ENCODE data around the gene SLF1.
"Not testable (repeated sequence)": the region's sequence is repeated elsewhere in the genome, so short reads cannot be mapped to it uniquely, and the experiment has no call there.

SLF1 gene

DNA sequence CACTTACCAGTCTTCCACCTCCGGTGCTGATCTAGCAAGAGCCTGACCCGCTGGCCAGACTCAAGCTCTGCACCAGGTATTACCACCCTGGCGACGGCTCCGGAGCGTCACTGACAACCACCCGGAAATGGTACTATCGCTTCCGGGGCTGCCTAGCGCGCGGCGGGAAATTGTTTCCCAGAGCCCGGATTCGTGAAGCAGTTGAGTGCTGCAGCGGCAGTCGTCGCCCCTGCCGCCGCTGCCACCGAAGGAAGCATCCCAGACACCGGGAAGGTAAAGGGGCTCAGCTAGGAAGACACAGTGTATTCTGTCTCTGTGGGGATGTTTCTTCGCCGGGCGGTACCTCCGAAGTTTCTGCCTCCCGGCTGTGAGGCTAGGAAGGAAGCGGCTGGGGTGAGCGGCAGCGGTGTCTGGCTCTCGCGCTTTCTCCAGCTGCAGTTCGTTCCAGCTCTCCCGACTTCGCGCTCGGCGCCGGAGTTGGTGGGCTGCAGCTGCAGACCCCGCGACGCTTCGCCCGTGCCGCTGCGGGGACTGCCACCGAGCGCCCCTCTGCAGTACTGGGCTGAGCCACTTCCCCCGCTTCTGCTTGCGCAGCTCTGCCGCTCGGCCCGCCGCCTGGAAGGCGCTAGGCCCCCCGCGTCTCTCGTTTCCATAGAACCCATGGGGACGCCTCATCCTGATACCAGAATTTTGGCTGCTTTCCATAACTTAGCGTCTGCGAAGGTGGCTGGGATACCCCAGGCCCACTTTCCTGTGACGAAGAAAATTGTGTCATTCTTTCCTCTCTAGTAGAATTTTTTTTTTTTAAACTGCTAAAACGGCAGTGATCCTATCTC is at the start of gene SLF1, which contains the start of gene KIAA0825:
TSS of gene SLF1 (plus strand) at position 177 of the 836 bp plus-strand sequence. CDS start 10,142 bp downstream, outside the sequence.
TSS of gene KIAA0825 (minus strand) at position 112 of the 836 bp plus-strand sequence. CDS start 81,478 bp downstream, outside the sequence.
- peak; percentile 81 for DNase-seq

DNA sequence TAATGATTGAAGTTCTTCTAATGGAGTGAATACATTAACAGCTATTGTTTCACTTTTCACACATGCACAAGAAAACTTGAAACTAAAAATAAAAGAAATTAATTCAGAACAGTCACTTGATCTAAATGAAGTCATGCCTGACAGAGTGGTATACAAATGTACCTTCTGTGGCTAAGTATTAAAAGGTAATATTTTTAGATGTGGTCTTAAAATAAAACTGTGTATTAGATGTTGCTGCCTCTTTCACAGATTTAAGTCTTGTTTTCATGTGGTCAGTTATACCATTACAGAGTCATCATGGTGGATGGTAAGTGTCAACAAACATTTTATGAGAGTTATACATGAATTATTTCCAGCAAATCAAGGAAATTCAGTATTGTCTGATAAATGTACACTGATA is 47.1 kb upstream of the SLF1 start:
- no peak for DNase-seq

DNA sequence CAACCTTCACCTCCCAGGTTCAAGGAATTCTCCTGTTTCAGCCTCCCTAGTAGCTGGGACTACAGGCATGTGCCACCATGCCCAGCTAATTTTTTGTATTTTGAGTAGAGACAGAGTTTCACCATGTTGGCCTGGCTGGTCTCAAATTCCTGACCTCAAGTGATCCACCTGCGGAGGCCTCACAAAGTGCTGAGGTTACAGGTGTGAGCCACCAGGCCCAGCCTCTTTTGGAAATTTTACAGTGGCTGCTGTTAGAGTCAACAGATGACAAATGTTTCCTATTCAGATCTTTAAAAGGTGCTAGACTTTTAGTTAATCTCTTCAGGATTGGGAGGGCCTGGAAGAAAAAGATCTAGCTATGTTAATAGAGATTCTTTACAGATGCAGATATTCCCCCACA is 45.1 kb upstream of the SLF1 start:
- DNase-seq, result not testable (repeated sequence)

DNA sequence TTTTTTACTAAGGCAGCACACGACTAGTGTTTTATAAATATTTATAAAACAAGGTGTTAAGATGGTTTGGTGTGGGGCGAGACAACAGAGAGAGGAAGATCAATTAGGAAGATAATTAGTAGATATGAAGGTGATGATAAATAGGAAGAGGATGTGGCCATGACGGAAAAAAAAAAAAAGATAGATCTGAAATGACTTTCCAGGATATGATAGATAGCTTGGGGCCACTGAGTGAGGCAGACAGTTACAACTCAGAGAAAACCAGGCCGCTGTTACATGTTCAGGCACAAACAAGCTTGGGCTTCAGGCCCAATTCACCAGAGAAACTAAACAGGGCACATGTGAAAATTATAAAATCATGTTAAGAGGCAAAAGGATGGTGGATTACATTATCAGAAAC is 43.3 kb upstream of the SLF1 start:
- DNase-seq, result no peak

DNA sequence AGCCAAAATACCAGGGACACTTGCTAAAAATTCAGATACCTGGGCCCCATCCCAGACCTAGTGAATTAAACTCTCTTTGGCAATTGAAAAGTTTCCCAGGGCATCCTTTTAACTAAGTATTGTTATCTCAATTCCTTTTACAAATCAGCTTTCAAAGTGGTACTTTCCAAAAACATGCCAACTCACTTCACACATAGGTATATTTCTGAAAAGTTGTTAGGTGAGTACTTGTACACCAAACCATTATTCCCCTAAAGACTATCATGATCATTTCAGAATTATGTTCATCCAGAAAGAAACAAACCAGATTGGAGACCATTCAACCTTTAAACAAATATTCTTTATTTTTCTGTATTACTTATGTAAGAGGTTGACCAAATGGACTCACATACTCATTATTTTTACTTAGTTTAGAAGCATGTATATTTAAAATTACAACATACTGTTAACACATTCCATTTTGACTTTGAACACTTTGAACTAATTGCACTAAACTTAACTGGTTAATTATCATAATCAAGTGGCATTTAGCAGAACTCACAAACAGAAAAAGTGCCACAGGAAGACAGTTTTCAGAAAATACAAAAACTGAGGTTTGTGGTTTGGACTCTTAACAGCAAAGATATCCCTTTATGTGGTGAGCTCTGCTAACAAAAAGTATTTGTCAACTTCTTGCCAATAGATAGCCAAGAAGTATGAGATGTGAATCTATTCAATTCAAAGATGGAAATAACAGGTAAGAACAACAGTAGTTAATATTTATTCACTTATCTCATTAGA is 40.8 kb upstream of the SLF1 start:
- no peak for DNase-seq

DNA sequence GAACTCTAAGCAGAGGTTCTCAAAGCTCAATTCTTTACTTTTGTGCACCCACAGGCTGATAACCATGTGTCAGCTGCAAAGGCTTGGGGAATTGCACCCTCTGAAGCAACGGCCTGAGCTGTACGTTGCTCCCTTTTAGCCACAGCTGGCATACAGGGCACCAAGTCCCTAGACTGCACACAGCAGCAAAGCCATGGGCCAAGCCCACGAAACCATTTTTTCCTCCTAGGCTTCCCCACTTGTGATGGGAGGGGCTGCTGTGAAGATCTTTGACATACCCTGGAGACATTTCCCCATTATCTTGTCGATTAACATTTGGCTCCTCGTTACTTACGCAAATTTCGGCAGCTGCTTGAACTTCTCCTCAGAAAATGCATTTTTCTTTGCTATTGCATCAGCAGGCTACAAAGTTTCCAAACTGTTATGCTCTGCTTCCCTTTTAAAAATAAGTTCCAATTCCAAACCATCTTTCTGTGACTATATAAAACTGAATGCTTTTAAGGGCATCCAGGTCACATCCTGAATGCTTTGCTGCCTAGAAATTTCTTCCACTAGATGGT is 23.1 kb upstream of the SLF1 start:
- DNase-seq, result no peak

DNA sequence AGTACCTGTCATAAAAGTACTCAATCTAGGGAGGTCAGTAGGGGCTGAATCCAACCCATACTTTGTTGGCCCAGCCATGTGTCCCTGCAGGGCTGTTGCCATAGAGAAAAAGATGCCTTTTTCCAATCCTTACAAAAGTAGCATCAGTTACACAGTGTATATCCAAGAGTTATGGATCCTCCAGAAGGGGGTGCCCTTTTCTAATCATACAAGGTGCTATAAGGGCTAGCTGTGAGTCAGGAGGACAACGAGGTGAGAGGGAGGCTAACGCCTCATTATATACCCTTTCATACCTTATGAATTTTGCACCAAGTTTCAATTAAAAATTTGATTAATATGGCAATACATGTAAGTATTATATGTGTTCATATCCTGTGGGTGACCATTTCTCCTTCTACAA is 4.9 kb upstream of the SLF1 start:
- no peak for DNase-seq

DNA sequence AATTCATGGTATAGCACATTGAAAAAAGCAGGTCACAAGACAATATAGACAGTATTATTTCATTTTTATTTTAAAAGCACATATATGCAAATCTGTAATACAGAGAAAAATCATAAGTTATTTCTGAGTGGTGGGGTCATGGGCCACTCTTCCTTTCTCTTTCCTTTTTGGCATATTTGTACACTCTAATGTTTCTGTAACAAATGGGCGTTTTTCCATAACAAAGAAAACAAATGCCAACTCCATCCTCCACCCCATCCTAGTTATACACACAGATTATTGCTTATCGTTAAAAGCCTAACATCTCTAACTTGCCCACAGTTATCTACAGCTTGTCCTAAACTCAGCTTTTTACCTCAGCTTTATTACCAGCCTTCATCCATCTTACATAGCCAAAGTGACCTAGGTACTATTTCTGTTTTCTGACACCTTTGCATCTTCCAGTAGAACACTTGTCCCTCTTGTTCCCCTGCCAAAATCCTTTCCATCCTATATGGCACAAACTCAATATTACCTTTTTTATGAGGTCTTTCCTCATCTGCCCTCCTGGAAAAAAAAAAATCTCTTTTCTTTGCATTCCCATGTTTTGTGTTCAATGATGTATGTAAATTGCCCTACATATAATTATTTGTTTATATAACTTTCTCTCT is 4.2 kb upstream of the SLF1 start:
- DNase-seq, result no peak

DNA sequence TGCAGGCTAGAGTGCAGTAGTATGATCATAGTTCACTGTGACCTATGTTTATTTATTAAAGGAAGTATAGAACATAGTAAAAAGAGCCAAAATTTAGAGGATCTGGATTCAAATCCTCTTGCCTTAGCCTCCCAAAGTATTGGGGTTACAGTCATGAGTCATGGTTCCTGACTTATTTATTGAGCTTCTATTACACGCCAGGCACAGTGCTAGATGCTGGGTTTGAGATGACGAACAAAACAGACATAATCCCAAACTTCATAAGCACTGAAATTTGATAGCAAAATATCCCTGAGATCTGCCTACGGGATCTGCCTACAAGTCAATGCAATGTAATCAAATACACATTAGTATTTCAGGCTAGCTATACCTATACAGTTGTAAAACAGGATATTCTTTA is 2.6 kb upstream of the SLF1 start:
- no peak for DNase-seq

DNA sequence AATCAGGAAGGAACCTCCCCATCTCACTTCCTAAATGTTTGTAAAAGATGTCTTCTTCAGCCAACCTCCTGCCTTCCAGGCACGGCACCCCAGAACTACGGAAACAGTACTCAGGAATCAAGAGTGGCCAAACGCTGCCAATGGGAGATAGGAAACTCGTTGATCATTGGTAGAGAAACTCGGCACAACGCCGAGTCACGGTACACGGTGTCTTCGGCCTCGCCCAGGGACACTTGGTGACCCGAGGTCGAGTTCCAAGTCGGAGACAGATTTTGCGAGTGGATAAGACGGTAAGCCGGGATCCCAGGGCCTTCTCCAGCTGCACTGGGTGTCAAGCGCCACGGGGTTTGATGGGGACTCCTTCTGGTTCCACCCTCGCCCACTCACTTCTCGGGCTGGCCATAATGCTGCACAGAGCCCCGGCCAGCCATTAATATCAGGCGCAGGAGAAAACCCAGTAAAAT is 408 bp upstream of the SLF1 start:
- DNase-seq, result peak; percentile 53

DNA sequence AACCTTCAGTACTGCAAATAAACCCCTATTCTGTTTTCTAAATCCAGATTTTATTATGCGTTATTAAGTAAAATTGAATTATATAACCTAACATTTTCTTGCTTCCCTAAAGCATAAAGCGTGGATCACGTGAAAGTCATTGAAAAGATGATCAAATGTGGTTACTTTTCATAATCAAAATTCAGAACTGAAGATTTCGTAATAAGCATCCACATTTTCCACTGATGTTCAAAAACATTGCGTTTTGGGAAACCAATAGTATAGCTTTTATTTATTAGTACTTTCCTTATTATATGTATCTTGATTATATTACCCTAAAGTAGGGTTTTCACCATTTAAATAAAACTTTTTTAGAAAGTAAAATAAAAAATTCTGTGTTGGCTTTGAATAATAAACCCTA is 1.8 kb downstream of the SLF1 start:
- no peak for DNase-seq

DNA sequence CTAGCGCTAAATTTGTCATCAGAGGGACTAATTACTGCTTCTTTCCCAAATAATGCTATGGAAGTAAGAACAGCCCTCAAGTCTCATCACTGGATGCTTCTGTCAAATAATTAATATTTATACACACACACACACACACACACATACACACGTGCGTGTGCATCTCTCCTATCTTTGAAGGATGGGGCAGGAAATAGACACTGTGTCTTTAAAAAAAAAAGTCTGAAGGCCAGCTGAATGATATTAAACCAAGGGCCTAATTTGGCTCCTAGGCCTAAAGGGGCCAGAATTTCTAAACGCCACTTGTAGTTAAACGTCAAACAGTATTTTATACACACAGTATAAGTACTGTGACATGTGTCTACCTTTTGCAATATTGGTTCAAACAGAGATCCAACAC is 3.3 kb downstream of the SLF1 start:
- no peak for DNase-seq

DNA sequence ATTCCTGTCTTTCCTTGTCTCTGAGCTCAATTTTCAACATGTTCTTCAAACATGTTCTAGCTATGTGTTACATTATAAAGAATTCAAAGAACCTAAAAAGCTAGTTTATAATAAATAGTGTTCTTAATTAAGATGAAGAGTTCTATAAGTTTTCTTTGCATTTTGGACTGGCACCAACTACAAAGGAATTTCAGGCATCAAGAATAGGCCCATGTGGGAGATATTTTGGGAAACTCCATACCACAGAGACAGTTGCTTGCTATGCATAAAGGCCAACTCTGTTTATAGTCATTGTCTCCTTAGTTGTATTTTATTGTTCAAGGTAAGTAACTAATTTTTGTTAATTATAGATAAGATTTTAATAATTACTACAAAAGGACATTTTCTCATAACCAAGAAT is 4.5 kb downstream of the SLF1 start:
- no peak for DNase-seq

DNA sequence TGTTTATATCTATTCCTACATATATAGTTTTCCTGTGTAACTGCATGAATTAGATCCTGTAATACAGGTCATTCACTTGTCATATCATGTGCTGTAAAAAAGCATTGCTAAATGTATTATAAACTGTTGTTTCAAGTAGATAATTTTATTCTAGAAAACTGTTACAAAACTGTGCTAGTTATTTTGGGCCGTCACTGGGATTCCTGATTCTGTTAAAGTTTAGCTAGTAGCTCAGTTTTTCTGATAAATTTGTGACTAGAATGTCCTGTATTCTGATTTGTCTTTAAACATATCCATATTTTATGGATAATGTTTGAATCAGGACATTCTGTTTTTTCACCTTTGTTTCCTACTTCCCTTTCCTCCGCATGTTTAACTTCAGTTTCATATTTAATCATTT is 5.4 kb downstream of the SLF1 start:
- DNase-seq, result no peak

DNA sequence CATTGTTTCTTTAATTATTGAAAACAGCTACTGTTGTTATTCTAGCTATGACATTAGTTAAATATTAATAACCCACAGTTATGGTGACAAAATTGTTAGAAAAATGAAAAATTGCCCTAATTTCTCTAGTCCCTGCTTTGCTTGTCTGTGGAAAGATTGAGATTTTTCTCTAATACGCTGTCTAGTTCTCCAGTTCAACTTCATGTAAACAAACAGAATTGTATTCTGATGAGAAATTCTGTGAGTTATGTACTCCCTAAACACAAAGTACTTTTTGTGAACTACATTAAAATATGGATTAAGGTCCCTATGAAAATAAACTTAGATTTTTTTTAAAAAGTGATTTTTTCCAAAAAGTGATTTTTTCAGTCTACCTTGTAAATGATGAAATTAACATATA is 8.7 kb downstream of the SLF1 start:
- no peak for DNase-seq

DNA sequence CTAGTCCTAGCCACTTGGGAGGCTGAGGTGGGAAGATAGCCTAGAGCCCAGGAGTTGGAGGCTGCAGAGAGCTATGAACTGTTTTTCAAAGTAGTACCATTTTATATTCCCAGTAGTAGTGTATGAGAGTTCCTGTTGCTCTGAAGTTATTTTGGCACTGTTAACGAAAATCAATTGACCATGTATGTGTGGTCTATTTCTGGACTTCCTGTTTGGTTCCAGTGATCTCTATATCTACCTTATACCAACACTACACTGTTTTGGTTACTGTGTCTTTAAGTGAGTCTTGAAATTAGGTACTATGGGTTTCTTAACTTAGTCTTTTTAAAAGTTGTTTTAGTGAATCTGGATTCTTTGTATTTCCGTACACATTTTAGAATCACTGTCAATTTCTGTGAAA is 13.6 kb downstream of the SLF1 start:
- no peak for DNase-seq

DNA sequence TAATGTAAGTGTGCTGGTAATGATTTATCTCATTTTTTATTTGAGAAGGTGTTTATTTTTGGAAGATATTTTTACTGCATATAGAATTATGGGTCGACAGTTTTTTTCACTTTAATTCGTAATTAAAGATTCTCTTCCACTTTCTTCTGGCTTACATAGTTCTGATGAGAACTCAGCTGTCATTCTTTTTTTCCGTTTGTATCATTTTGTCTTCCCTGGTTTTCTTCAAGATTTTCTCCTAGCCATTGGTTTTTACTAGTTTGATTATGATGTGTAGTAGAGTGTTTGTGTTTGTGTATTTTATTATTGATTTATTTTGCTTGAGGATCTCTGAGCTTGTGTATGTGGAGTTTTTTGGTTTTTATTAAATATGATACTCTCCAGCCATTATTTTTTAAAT is 21.7 kb downstream of the SLF1 start:
- DNase-seq, result no peak

DNA sequence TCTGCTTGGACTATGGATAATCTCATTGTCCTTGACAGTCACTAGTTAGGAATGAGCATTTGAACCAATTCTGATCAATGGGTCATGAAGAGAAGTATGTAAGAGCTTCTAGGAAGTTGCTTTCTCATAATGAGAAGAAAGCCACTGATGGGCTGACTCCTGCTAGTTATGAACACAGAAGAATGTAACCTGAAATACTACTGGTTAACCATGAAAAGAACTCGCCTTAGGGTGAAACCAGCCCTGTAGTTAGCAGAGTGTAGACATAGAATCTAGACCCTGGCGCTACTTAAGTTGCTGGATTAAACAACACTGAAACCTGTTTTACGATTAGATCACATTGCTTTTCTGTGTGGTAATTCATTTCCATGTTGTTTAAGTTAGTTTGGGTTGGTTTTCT is 26.6 kb downstream of the SLF1 start:
- DNase-seq, result no peak

DNA sequence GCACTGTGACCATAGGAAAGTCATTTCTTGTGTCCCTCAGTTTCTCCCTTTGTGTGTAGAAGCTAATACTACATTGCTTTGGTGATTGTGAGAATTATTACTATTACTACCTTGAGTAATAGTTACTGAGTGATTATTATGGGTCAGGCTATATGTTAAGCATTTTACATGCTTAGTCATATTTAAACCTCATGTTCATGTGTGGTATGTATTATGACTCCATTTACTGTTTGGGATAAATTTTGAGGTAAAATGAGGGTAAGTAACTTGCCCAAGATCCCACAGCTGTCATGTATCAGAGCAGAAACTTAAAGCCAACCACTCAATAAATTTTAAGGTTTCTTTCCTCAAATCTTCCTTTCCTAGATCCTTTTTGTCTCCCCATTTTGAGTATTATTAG is 28.3 kb downstream of the SLF1 start:
- no peak for DNase-seq

DNA sequence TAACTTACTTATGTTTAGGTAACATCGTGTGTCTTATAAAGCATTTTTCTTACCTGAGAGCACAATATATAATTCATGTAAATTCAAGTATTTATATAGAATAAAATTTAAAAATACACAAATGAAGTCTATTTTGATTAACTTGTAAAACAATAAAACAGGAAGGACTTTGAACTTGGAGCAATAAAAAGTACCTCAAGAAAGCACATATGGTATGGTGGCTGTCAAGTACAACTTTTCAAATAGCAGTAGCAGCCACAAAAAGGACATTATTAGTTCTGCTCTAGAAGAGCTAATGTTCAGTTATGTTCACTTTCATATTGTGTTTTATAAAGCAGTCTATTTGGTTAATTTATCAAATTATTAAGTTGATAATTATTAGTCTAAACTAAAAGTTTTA is 31.4 kb downstream of the SLF1 start:
- DNase-seq, result no peak

DNA sequence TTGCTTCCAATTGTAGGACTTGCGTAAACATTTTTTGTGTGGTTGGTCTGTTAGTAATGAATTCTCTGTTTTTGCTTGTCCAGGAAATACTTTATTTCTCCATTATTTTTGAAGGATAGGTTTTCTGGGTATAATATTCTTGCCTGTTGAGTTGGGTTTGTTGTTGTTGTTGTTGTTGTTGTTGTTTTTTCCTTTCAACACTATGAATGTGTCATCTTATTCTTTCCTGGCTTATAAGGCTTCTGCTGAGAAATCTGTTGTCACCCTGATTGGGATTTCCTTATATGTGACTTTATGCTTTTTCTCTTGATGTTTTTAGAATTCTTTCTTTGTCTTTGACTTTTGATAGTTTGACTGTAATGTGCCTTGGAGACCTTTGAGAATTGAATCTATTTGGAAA is 39.8 kb downstream of the SLF1 start:
- no peak for DNase-seq

DNA sequence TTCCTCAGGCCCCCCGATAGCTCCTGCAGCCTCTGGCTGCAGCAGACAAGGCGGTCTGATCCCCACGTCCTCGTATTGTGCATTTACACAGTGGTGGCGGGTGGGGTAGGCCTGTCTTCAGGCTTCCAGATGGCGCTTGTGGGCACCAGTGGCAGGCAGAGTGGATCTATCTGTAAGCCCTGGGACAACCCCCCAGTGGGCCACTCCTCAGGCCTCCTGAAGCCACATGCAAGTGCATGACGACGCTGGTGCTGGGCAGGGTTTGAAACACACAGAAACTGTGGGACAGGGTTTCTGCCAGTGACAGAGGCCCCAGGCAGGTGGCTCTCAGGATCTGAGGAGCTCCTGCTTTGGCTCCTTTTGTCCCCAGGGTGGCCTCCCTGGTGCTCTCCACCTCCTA is 42.0 kb downstream of the SLF1 start:
- DNase-seq, result no peak

DNA sequence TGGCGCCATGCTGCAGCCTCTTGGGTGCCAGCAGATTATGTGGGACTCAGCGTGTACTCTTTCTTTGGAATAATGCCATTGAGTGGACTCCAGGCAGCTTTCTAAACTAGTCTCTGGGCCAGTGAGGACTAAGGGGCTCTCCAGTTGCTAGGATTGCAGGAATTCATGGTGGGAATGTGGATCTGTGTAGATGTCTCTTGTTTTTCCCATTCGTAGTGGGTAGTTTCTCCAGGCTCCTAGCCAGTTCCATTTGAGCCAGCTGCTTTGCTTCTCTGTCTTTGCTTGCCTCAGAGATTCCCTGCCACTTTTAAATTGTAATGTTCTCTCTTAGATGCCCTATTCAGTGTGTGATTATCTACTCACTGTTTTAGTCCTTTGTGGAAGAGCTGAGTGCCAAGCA is 42.6 kb downstream of the SLF1 start:
- no peak for DNase-seq

Data from DMS 273 treated with DMSO at 0.1 percent for 48 hours (cell line).